Gastrocnemius medialis (tissue), 4 donors: ENCODE data around the gene PWWP2B. TPM values are rescaled to one million over a fixed set of nuclear protein-coding genes. Genes with fewer than 3 reads are reported as not detected.

Experiments
- ATAC-seq, 2 donors: fragments of 150-250 bp; one replicate each; pipeline ENCODE4 v1.9.1; 2016
- DNase-seq, 2 donors: peaks; one replicate each; pipeline ENCODE4 v3.0.0-alpha.2; 2019
- H3K27ac ChIP-seq, 4 donors: fragments of 200-600 bp; sonication (generic); 1 replicate in 1 of 4; 2 replicates in 3 of 4; pipeline ENCODE4 v1.5.1; 2016 to 2018; ENCODE audit warnings: mild to moderate bottlenecking in 2 of 4, moderate library complexity in 1 of 4
- H3K27me3 ChIP-seq, 3 donors: fragments of 200-600 bp; sonication (generic) in 2 of 3; 1 replicate in 1 of 3; 2 replicates in 2 of 3; pipeline versions ENCODE4 v1.5.1 to v1.6.0; 2016 to 2019; ENCODE audit warnings: mild to moderate bottlenecking in 1 of 3, moderate library complexity in 1 of 3
- H3K36me3 ChIP-seq, 2 donors: fragments of 200-600 bp; sonication (generic) in 1 of 2; one replicate each; pipeline ENCODE4 v1.5.1; 2017 to 2018
- H3K4me1 ChIP-seq, 2 donors: fragments of 200-600 bp; sonication (generic) in 1 of 2; one replicate each; pipeline ENCODE4 v1.5.1; 2016 to 2017; ENCODE audit warnings: mild to moderate bottlenecking in 2 of 2
- H3K4me3 ChIP-seq, 4 donors: fragments of 200-600 bp; sonication (generic) in 3 of 4; 1 replicate in 1 of 4; 2 replicates in 3 of 4; pipeline ENCODE4 v1.5.1; 2016 to 2019; ENCODE audit warnings: mild to moderate bottlenecking in 2 of 4
- H3K9me3 ChIP-seq, 3 donors: fragments of 200-600 bp; sonication (generic) in 2 of 3; 1 replicate in 1 of 3; 2 replicates in 2 of 3; pipeline ENCODE4 v1.5.1; 2016 to 2019
- CTCF ChIP-seq, 5 experiments: fragments of 450-650 bp in 3 of 5; fragments of 200-600 bp in 2 of 5; sonication (generic) in 2 of 5; IDR thresholded peaks in 4 of 5; conservative IDR thresholded peaks in 1 of 5; 1 replicate in 4 of 5; 2 replicates in 1 of 5; pipeline ENCODE4 v1.5.1; 2016 to 2019; ENCODE audit warnings: antibody characterized with exemption in 5 of 5, mild to moderate bottlenecking in 3 of 5, moderate library complexity in 3 of 5
- POLR2A ChIP-seq, 2 donors: fragments of 450-650 bp; IDR thresholded peaks; one replicate each; pipeline ENCODE4 v1.6.1; 2017; ENCODE audit warnings: antibody characterized with exemption in 2 of 2, mild to moderate bottlenecking in 2 of 2, moderate library complexity in 2 of 2
- in situ Hi-C, 4 donors: fragments of 200-750 bp; cut with MboI; loops; one replicate each; pipeline versions ENCODE4 v1.15.0 to v1.8.0; 2017; ENCODE audit warnings: low sequenced_read_pairs in 4 of 4
- intact Hi-C: fragments of 100-400 bp; cut with DNase I; formaldehyde crosslinking; loops from one replicate; pipeline ENCODE4 v1.15.1; 2023; ENCODE audit warnings: low total_unique reads
- total RNA-seq, 4 donors: library from RNA; depleted of rRNA; stranded (reverse); fragments of >200 nt; gene quantifications; one replicate each; pipeline versions ENCODE4 v1.1.0 to v1.2.3, GENCODE V29; 2016

PWWP2B gene
- total RNA-seq, 4 donors from 2014 or later, result 22.7 to 30.9 (median 24.4) TPM

- H3K27ac ChIP-seq, result peak overlapping the region; percentile 5 to 51 (median 30)
- peaks cover 7 to 28% of the 10 kb centered on the region in 2 donors for H3K4me1 ChIP-seq
- no peak for TF ChIP-seq CTCF (IDR thresholded peaks at IDR 0.05 in 4 of 5, conservative IDR thresholded peaks at IDR 0.05 in 1 of 5)
- TF ChIP-seq POLR2A (IDR thresholded peaks at IDR 0.05), result no peak
- no peaks in the 10 kb centered on the region for H3K36me3 ChIP-seq
- no peak for DNase-seq
- no peak for ATAC-seq
- in situ Hi-C loops, result no loop called here
- no peaks in the 10 kb centered on the region for H3K27me3 ChIP-seq
- no peaks in the 10 kb centered on the region for H3K9me3 ChIP-seq
- intact Hi-C loops, result no loop called here
- H3K4me3 ChIP-seq, result no peak overlapping the region
These were observed 14.7 kb downstream of the PWWP2B start for GRCh38 chr10:132411561-132412253.

GRCh38 chr10:132412316-132413192 is 15.6 kb downstream of the PWWP2B start:
- Histone ChIP-seq H3K4me3 (no peak overlapping the region), H3K27me3 (no peaks in the 10 kb centered on the region), H3K36me3 (no peaks in the 10 kb centered on the region), H3K9me3 (no peaks in the 10 kb centered on the region), H3K4me1 (peaks cover 11 to 31% of the 10 kb centered on the region in 2 donors), H3K27ac (peak overlapping the region; percentile 5 to 51 (median 33))
- no peak for TF ChIP-seq CTCF (IDR thresholded peaks at IDR 0.05 in 4 of 5, conservative IDR thresholded peaks at IDR 0.05 in 1 of 5)
- TF ChIP-seq POLR2A (IDR thresholded peaks at IDR 0.05), result no peak
- in situ Hi-C loops, result no loop called here
- intact Hi-C loops, result no loop called here
- DNase-seq (no peak), ATAC-seq (peak in 1 of 2 donors; percentile 24)

GRCh38 chr10:132413226-132414205 is 16.5 kb downstream of the PWWP2B start:
- no peaks in the 10 kb centered on the region for H3K9me3 ChIP-seq
- ATAC-seq (no peak), DNase-seq (no peak)
- peaks cover 20 to 32% of the 10 kb centered on the region in 2 donors for H3K4me1 ChIP-seq
- TF ChIP-seq POLR2A (IDR thresholded peaks at IDR 0.05), result no peak
- no peak for TF ChIP-seq CTCF (IDR thresholded peaks at IDR 0.05 in 4 of 5, conservative IDR thresholded peaks at IDR 0.05 in 1 of 5)
- H3K4me3 ChIP-seq, result no peak overlapping the region
- peak overlapping the region; percentile 2 to 51 (median 30) for H3K27ac ChIP-seq
- intact Hi-C loops, result loop anchor here (2.0 kb wide), 1 partner anchor 47 kb away; no protein-coding TSS in a partner anchor
- no peaks in the 10 kb centered on the region for H3K36me3 ChIP-seq
- H3K27me3 ChIP-seq, result no peaks in the 10 kb centered on the region
- in situ Hi-C loops, result no loop called here

- intact Hi-C loops (loop anchor here (2.0 kb wide), 1 partner anchor 48 kb away; no protein-coding TSS in a partner anchor), in situ Hi-C loops (no loop called here)
- peaks cover 28 to 36% of the 10 kb centered on the region in 2 donors for H3K4me1 ChIP-seq
- no peaks in the 10 kb centered on the region for H3K9me3 ChIP-seq
- DNase-seq, result no peak
- H3K27ac ChIP-seq, result no peak overlapping the region
- no peaks in the 10 kb centered on the region for H3K36me3 ChIP-seq
- H3K27me3 ChIP-seq, result no peaks in the 10 kb centered on the region
- H3K4me3 ChIP-seq, result no peak overlapping the region
- ATAC-seq, result no peak
- no peak for TF ChIP-seq CTCF (IDR thresholded peaks at IDR 0.05 in 4 of 5, conservative IDR thresholded peaks at IDR 0.05 in 1 of 5)
- no peak for TF ChIP-seq POLR2A (IDR thresholded peaks at IDR 0.05)
These were observed 17.5 kb downstream of the PWWP2B start for GRCh38 chr10:132414402-132415016.
